BE2C (cell line): ENCODE results near the gene HPS5.
"Not testable (repeated sequence)": the region's sequence is repeated elsewhere in the genome, so short reads cannot be mapped to it uniquely, and the experiment has no call there.

ENCODE experiments used
- DNase-seq: peaks from one replicate; pipeline ENCODE4 v3.0.0-alpha.2; 2020
- H3K27me3 ChIP-seq: fragments of 250-450 bp; sonication (Bioruptor Pico); 2 replicates; pipeline ENCODE4 v1.5.1; 2020; ENCODE audit warnings: mild to moderate bottlenecking
- H3K36me3 ChIP-seq: fragments of 250-450 bp; sonication (Bioruptor Pico); 2 replicates; pipeline ENCODE4 v1.5.1; 2020; ENCODE audit warnings: mild to moderate bottlenecking
- H3K4me1 ChIP-seq: fragments of 250-450 bp; sonication (Bioruptor Pico); 2 replicates; pipeline ENCODE4 v1.5.1; 2020
- H3K4me3 ChIP-seq: 2 replicates; pipeline ENCODE4 v1.5.1; 2011; ENCODE audit warnings: low read depth, low read length
- H3K9me3 ChIP-seq: fragments of 250-450 bp; sonication (Bioruptor Pico); 2 replicates; pipeline ENCODE4 v1.5.1; 2020
- CTCF ChIP-seq: IDR thresholded peaks from 2 replicates; pipeline ENCODE4 v1.5.1; 2012; ENCODE audit warnings: mild to moderate bottlenecking, low read depth, low read length

HPS5 gene

GRCh38 chr11:18264035-18264434 is 57.9 kb downstream of the HPS5 start:
- Histone ChIP-seq H3K9me3 (no peaks in the 10 kb centered on the region), H3K27me3 (0 out of 2 replicates have a peak, but pooled peaks cover 2% of the 10 kb centered on the region), H3K4me1 (no peaks in the 10 kb centered on the region), H3K4me3 (no peak overlapping the region), H3K36me3 (no peaks in the 10 kb centered on the region)
- no peak for DNase-seq
- no peak for TF ChIP-seq CTCF

DNA sequence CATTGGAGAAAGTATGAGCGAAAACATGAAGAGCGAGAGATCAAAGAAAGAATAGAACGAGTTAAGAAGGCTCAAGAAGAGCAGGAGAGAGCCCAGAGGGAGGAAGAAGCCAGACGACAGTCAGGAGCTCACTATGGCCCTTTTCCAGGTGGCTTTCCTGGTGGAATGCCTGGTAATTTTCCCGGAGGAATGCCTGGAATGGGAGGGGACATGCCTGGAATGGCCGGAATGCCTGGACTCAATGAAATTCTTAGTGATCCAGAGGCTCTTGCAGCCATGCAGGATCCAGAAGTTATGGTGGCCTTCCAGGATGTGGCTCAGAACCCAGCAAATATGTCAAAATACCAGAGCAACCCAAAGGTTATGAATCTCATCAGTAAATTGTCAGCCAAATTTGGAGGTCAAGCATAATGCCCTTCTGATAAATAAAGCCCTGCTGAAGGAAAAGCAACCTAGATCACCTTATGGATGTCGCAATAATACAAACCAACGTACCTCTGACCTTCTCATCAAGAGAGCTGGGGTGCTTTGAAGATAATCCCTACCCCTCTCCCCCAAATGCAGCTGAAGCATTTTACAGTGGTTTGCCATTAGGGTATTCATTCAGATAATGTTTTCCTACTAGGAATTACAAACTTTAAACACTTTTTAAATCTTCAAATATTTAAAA is 59.1 kb downstream of the HPS5 start:
- H3K4me3 ChIP-seq, DNase-seq, H3K36me3 ChIP-seq, H3K9me3 ChIP-seq, H3K4me1 ChIP-seq, H3K27me3 ChIP-seq: not testable (repeated sequence)

GRCh38 chr11:18261721-18262120 is 60.2 kb downstream of the HPS5 start:
- TF ChIP-seq CTCF: no peak
- Histone ChIP-seq H3K27me3 (0 out of 2 replicates have a peak, but pooled peaks cover 2% of the 10 kb centered on the region), H3K36me3 (no peaks in the 10 kb centered on the region), H3K9me3 (no peaks in the 10 kb centered on the region), H3K4me1 (no peaks in the 10 kb centered on the region), H3K4me3 (no peak overlapping the region)
- DNase-seq: no peak

GRCh38 chr11:18259259-18259658 is 62.7 kb downstream of the HPS5 start:
- no peaks in the 10 kb centered on the region for H3K27me3 ChIP-seq
- TF ChIP-seq CTCF: no peak
- no peaks in the 10 kb centered on the region for H3K4me1 ChIP-seq
- no peaks in the 10 kb centered on the region for H3K9me3 ChIP-seq
- H3K36me3 ChIP-seq: no peaks in the 10 kb centered on the region
- H3K4me3 ChIP-seq: no peak overlapping the region
- DNase-seq: no peak

GRCh38 chr11:18254781-18255361 is 67.1 kb downstream of the HPS5 start:
- Histone ChIP-seq H3K4me3 (no peak overlapping the region), H3K27me3 (no peaks in the 10 kb centered on the region), H3K9me3 (no peaks in the 10 kb centered on the region), H3K36me3 (no peaks in the 10 kb centered on the region), H3K4me1 (no peaks in the 10 kb centered on the region)
- TF ChIP-seq CTCF: no peak
- DNase-seq: no peak

- Histone ChIP-seq H3K9me3 (no peaks in the 10 kb centered on the region), H3K4me3 (no peak overlapping the region), H3K27me3 (no peaks in the 10 kb centered on the region), H3K36me3 (no peaks in the 10 kb centered on the region), H3K4me1 (no peaks in the 10 kb centered on the region)
- no peak for TF ChIP-seq CTCF
- no peak for DNase-seq
These were observed 68.1 kb downstream of the HPS5 start for GRCh38 chr11:18253778-18254338.
